ENCODE data around the gene SNAP29.

DNA sequence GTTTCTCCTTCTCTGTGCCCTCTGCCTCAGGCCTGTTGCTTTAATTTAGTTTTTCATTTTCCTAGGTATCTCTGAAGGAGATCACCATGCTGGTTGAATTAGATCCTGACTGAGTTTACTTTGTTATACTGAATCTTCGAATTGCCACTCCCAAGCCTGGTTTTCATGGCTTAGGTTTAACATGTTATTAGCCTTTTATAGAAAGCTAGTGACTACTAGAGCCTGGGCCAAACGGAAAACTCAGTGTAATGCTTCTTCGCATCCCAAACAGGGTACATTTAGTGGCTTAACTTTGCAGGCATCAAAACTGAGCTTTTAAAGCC, 62.0 kb downstream of the SNAP29 start:
- no peak for TF ChIP-seq CTCF (IDR thresholded peaks at IDR 0.05)
- no peak for TF ChIP-seq ZFX (IDR thresholded peaks at IDR 0.05; ENCODE audit: borderline replicate concordance)
